H1 (cell line): Measurements from ENCODE around the gene WDR5. TPM values are rescaled to one million over a fixed set of nuclear protein-coding genes. Genes with fewer than 3 reads are reported as not detected.

Source experiments
- CTCF ChIA-PET: fragments of 300-600 bp; sonication (Branson Sonifier 250); formaldehyde crosslinking; loops from one replicate; lab custom pipeline; 2021; ENCODE audit not compliant: partially characterized antibody; lab: Charles Lee
- POLR2A ChIA-PET: fragments of 300-600 bp; sonication (Branson Sonifier 250); formaldehyde crosslinking; loops from one replicate; lab custom pipeline; 2021; ENCODE audit warnings: inconsistent platforms; ENCODE audit not compliant: partially characterized antibody; lab: Charles Lee
- DNase-seq, 2 experiments: peaks; one replicate each; pipeline versions ENCODE4 v3.0.0 to v3.0.0-alpha.2; 2010 to 2022; ENCODE audit warnings: low spot score in 2 of 2, low read depth in 1 of 2, mixed read lengths in 1 of 2
- FAIRE-seq: peaks from 2 replicates; lab custom pipeline; 2011; peaks lifted over from hg19 to GRCh38; lab: Jason Lieb, UNC
- H2AFZ ChIP-seq: 2 replicates; pipeline ENCODE4 v1.8.1; 2012; ENCODE audit warnings: low read length, inconsistent platforms
- H2AK5ac ChIP-seq: 2 replicates; pipeline ENCODE4 v1.6.1; 2013; ENCODE audit warnings: low read depth, low read length
- H2BK120ac ChIP-seq: replicated peaks from 2 replicates; pipeline ENCODE3; 2013; ENCODE audit warnings: low read depth, low read length, inconsistent platforms
- H2BK12ac ChIP-seq: 2 replicates; pipeline ENCODE4 v1.6.1; 2013; ENCODE audit warnings: low read depth, low read length
- H2BK15ac ChIP-seq: 2 replicates; pipeline ENCODE4 v1.6.1; 2013; ENCODE audit warnings: low read length
- H2BK20ac ChIP-seq: 2 replicates; pipeline ENCODE4 v1.6.1; 2013; ENCODE audit warnings: low read length
- H2BK5ac ChIP-seq: 2 replicates; pipeline ENCODE4 v1.6.1; 2013; ENCODE audit warnings: low read depth, low read length
- H3K14ac ChIP-seq: 2 replicates; pipeline ENCODE4 v1.6.1; 2013; ENCODE audit warnings: inconsistent platforms; ENCODE audit not compliant: insufficient read length
- H3K18ac ChIP-seq: 2 replicates; pipeline ENCODE4 v1.6.1; 2013; ENCODE audit warnings: low read length; ENCODE audit errors: extremely low read depth
- H3K23ac ChIP-seq: 2 replicates; pipeline ENCODE4 v1.6.1; 2013; ENCODE audit warnings: inconsistent platforms; ENCODE audit not compliant: insufficient read length
- H3K23me2 ChIP-seq: 2 replicates; pipeline ENCODE4 v1.6.1; 2013; ENCODE audit warnings: low read depth, low read length
- H3K27ac ChIP-seq: 2 replicates; pipeline ENCODE4 v1.6.1; 2011; ENCODE audit warnings: low read depth, low read length, inconsistent platforms
- H3K27me3 ChIP-seq, 4 experiments: replicated peaks in 1 of 4; 1 replicate in 1 of 4; 2 replicates in 3 of 4; pipeline versions ENCODE4 v1.6.1 to v1.8.1; 2011 to 2013; ENCODE audit warnings: low read length in 3 of 4, mild to moderate bottlenecking in 3 of 4, inconsistent platforms in 2 of 4, mixed read lengths in 2 of 4, moderate library complexity in 1 of 4; ENCODE audit not compliant: control insufficient read depth in 3 of 4, insufficient read depth in 3 of 4; ENCODE audit errors: extremely low read depth in 1 of 4
- H3K36me3 ChIP-seq, 4 experiments: 2 replicates each; pipeline versions ENCODE4 v1.6.1 to v1.8.1; 2011 to 2013; ENCODE audit warnings: mild to moderate bottlenecking in 4 of 4, low read length in 3 of 4, moderate library complexity in 2 of 4, control low read depth in 1 of 4, inconsistent platforms in 1 of 4; ENCODE audit not compliant: insufficient read depth in 4 of 4, control insufficient read depth in 2 of 4
- H3K4ac ChIP-seq: replicated peaks from 2 replicates; pipeline ENCODE3; 2013; ENCODE audit warnings: low read length, low read depth, mixed read lengths, inconsistent platforms; ENCODE audit not compliant: insufficient read length
- H3K4me1 ChIP-seq, 4 experiments: replicated peaks in 1 of 4; 1 replicate in 1 of 4; 2 replicates in 3 of 4; pipeline versions ENCODE4 v1.6.1 to v1.8.1; 2011 to 2013; ENCODE audit warnings: low read length in 3 of 4, inconsistent platforms in 2 of 4, mixed read lengths in 1 of 4; ENCODE audit not compliant: insufficient read depth in 4 of 4, control insufficient read depth in 3 of 4
- H3K4me2 ChIP-seq, 2 experiments: 2 replicates each; pipeline versions ENCODE4 v1.6.1 to v1.8.1; 2011 to 2013; ENCODE audit warnings: low read depth in 2 of 2, low read length in 2 of 2, control low read depth in 1 of 2, inconsistent platforms in 1 of 2, mild to moderate bottlenecking in 1 of 2; ENCODE audit not compliant: insufficient read depth in 1 of 2
- H3K4me3 ChIP-seq, 4 experiments: fragments of 200-600, 300-600 bp in 1 of 4; sonication (generic), shearing (Covaris generic), sonication (Bioruptor Twin) in 1 of 4; 2 replicates each; pipeline versions ENCODE4 v1.5.1 to v1.8.1; 2011 to 2016; ENCODE audit warnings: low read length in 4 of 4, low read depth in 3 of 4, control low read depth in 2 of 4, inconsistent platforms in 2 of 4, mild to moderate bottlenecking in 2 of 4, mixed read lengths in 1 of 4, moderate library complexity in 1 of 4; ENCODE audit not compliant: insufficient read depth in 2 of 4; ENCODE audit errors: extremely low read depth in 1 of 4
- H3K56ac ChIP-seq: replicated peaks from 2 replicates; pipeline ENCODE3; 2013; ENCODE audit warnings: low read depth, mild to moderate bottlenecking, mixed read lengths, low read length, inconsistent platforms; ENCODE audit not compliant: insufficient read length
- H3K79me1 ChIP-seq: 2 replicates; pipeline ENCODE4 v1.6.1; 2013; ENCODE audit warnings: low read depth, low read length, control low read depth
- H3K79me2 ChIP-seq, 2 experiments: 2 replicates each; pipeline versions ENCODE4 v1.6.1 to v1.8.1; 2012 to 2013; ENCODE audit warnings: low read length in 2 of 2, mild to moderate bottlenecking in 2 of 2, inconsistent platforms in 1 of 2; ENCODE audit not compliant: insufficient read depth in 2 of 2, control insufficient read depth in 1 of 2
- H3K9ac ChIP-seq, 4 experiments: replicated peaks in 1 of 4; 1 replicate in 1 of 4; 2 replicates in 3 of 4; pipeline versions ENCODE4 v1.6.1 to v1.8.1; 2011 to 2013; ENCODE audit warnings: low read depth in 3 of 4, low read length in 3 of 4, control low read depth in 2 of 4, mild to moderate bottlenecking in 2 of 4, moderate library complexity in 2 of 4, inconsistent platforms in 1 of 4; ENCODE audit errors: extremely low read depth in 1 of 4
- H3K9me3 ChIP-seq, 2 experiments: 2 replicates each; pipeline versions ENCODE4 v1.6.1 to v1.8.1; 2012 to 2013; ENCODE audit warnings: mild to moderate bottlenecking in 2 of 2, moderate library complexity in 2 of 2, control low read depth in 1 of 2, inconsistent platforms in 1 of 2, low read depth in 1 of 2, low read length in 1 of 2, mixed read lengths in 1 of 2; ENCODE audit not compliant: insufficient read depth in 2 of 2
- H4K20me1 ChIP-seq, 2 experiments: replicated peaks in 1 of 2; 2 replicates each; pipeline versions ENCODE3 to v1.8.1; 2011 to 2013; ENCODE audit warnings: inconsistent platforms in 2 of 2, low read length in 2 of 2, mild to moderate bottlenecking in 1 of 2; ENCODE audit not compliant: insufficient read depth in 2 of 2, control insufficient read depth in 1 of 2
- H4K5ac ChIP-seq: 2 replicates; pipeline ENCODE4 v1.6.1; 2013; ENCODE audit warnings: low read length, low read depth, mixed read lengths, inconsistent platforms; ENCODE audit not compliant: insufficient read length
- H4K8ac ChIP-seq: 2 replicates; pipeline ENCODE4 v1.8.0; 2013; ENCODE audit warnings: mild to moderate bottlenecking, moderate library complexity, low read length, inconsistent platforms; ENCODE audit not compliant: insufficient read depth; ENCODE audit errors: extremely low read depth
- H4K91ac ChIP-seq: replicated peaks from 2 replicates; pipeline ENCODE3; 2013; ENCODE audit warnings: low read length, mixed read lengths, inconsistent platforms; ENCODE audit not compliant: insufficient read length
- KDM1A ChIP-seq: fragments of 200-600, 300-600 bp; sonication (generic); IDR thresholded peaks from 2 replicates; pipeline ENCODE4 v1.7.1; 2016; ENCODE audit warnings: mild to moderate bottlenecking, low read length, borderline replicate concordance
- WGBS, 2 experiments: shearing (Covaris generic) in 1 of 2; methylation state at CpG; one replicate each; pipeline versions ENCODE4 v1.1.6 to v1.1.7; 2013 to 2015; ENCODE audit warnings: low lambda C conversion rate in 2 of 2, mixed read lengths in 2 of 2, inconsistent platforms in 1 of 2, low coverage in 1 of 2, missing lambda C conversion rate in 1 of 2; ENCODE audit not compliant: insufficient replicate concordance in 2 of 2, insufficient coverage in 1 of 2, insufficient read length in 1 of 2; ENCODE audit errors: extremely low coverage in 1 of 2, missing lambda C conversion rate in 1 of 2; 5-methylcytosine and 5-hydroxymethylcytosine counted together
- polyA plus RNA-seq, 7 experiments: library from polyadenylated mRNA; depleted of rRNA in 3 of 7; stranded (reverse) in 5 of 7; unstranded in 2 of 7; fragments of >200 nt in 5 of 7; fragments of 200-250 nt in 2 of 7; gene quantifications; 1 replicate in 5 of 7; 2 replicates in 1 of 7; 4 replicates in 1 of 7; pipeline versions ENCODE4 v1.2.1 to v1.2.3, GENCODE V29; 2011 to 2013; ENCODE audit warnings: missing spikeins in 2 of 7, mixed read lengths in 2 of 7
- total RNA-seq: library from RNA; stranded (reverse); fragmentation: NEBNext Ultra II Directional; extraction: Animal tissue kit (Norgen Biotek cat#: 25700); gene quantifications from 2 replicates; pipeline ENCODE4 v1.2.1, GENCODE V29; 2021

The WDR5 gene
- total and polyA plus RNA-seq, 2 of the 8 experiments (the other 6 are each of a cell fraction or from before 2014, with no cell fraction given): 38.4 to 68.1 TPM

- no peak overlapping the region for H3K18ac ChIP-seq
- no peaks in the 10 kb centered on the region for H3K79me2 ChIP-seq
- TF ChIP-seq KDM1A: no peak
- H3K23ac ChIP-seq: no peak overlapping the region
- peaks cover 3 to 24% of the 10 kb centered on the region in 2 experiments for H4K20me1 ChIP-seq
- no peaks in the 10 kb centered on the region for H3K9me3 ChIP-seq
- H3K14ac ChIP-seq: no peak overlapping the region
- no peak overlapping the region for H3K4me2 ChIP-seq
- CTCF ChIA-PET: interaction anchor here (0.6 to 1.7 kb wide), 5 partner anchors 11 to 295 kb away, joined by 3 to 4 read pairs (median 3); no protein-coding TSS in a partner anchor
- H3K4me3 ChIP-seq: no peak overlapping the region
- no peak overlapping the region for H4K91ac ChIP-seq
- H4K8ac ChIP-seq: no peak overlapping the region
- H2AFZ ChIP-seq: no peak overlapping the region
- no peaks in the 10 kb centered on the region for H3K27me3 ChIP-seq
- peaks cover under 1% of the 10 kb centered on the region for H3K79me1 ChIP-seq
- H2BK15ac ChIP-seq: no peak overlapping the region
- no peak overlapping the region for H4K5ac ChIP-seq
- H2BK12ac ChIP-seq: no peak overlapping the region
- no peak overlapping the region for H3K9ac ChIP-seq
- POLR2A ChIA-PET: interaction anchor here (1.0 to 1.2 kb wide), 2 partner anchors 13 to 16 kb away, joined by 3 to 4 read pairs; no protein-coding TSS in a partner anchor
- H3K4me1 ChIP-seq: no peaks in the 10 kb centered on the region
- H2BK120ac ChIP-seq: no peak overlapping the region
- no peak overlapping the region for H2BK20ac ChIP-seq
- DNase-seq (no peak), FAIRE-seq (no peak)
- 90% methylated on average over 16 of the region's 17 CpGs; no CpG with 5 or more reads in 1 of the 2 experiments for WGBS, 2 experiments
- H3K23me2 ChIP-seq: peaks cover 3% of the 10 kb centered on the region; the same call in 1 of the 2 replicates
- no peak overlapping the region for H3K27ac ChIP-seq
- no peak overlapping the region for H2BK5ac ChIP-seq
- H3K4ac ChIP-seq: no peak overlapping the region
- H3K36me3 ChIP-seq: peaks cover 23 to 57% (median 43%) of the 10 kb centered on the region in 4 experiments
- no peak overlapping the region for H2AK5ac ChIP-seq
- no peak overlapping the region for H3K56ac ChIP-seq
Measured at GRCh38 chr9:134158242-134158641, 22.4 kb downstream of the WDR5 start.
